GM18511 (cell line): ENCODE results near the gene SMG6.
"Not testable (repeated sequence)": the region's sequence is repeated elsewhere in the genome, so short reads cannot be mapped to it uniquely, and the experiment has no call there.

ENCODE experiments used
- ATAC-seq: cut with Tn5 transposase; IDR thresholded peaks from one replicate; pipeline ENCODE4 v1.9.1; 2021; ENCODE audit warnings: mild to moderate bottlenecking, moderate library complexity; ENCODE audit not compliant: unreplicated experiment

Gene SMG6

GRCh38 chr17:2151358-2152033 lies 152.1 kb downstream of the SMG6 start:
- no peak for ATAC-seq

GRCh38 chr17:2150806-2151205 lies 152.8 kb downstream of the SMG6 start:
- no peak for ATAC-seq

GRCh38 chr17:2149934-2150333 lies 153.7 kb downstream of the SMG6 start:
- ATAC-seq: no peak

GRCh38 chr17:2146132-2146871 lies 157.3 kb downstream of the SMG6 start:
- no peak for ATAC-seq

GRCh38 chr17:2144701-2145100 lies 158.9 kb downstream of the SMG6 start:
- ATAC-seq: no peak

GRCh38 chr17:2143332-2143731 lies 160.3 kb downstream of the SMG6 start:
- ATAC-seq: no peak

GRCh38 chr17:2142682-2143081 lies 160.9 kb downstream of the SMG6 start:
- ATAC-seq: not testable (repeated sequence)

GRCh38 chr17:2140683-2141082 lies 162.9 kb downstream of the SMG6 start:
- ATAC-seq: no peak

- peak; percentile 36 for ATAC-seq
Observed at GRCh38 chr17:2138761-2139160, 164.8 kb downstream of the SMG6 start.

- ATAC-seq: peak; percentile 83
Observed at GRCh38 chr17:2138318-2138717, 165.3 kb downstream of the SMG6 start.

- peak; percentile 52 for ATAC-seq
Observed at GRCh38 chr17:2137342-2138098, 166.1 kb downstream of the SMG6 start.

- ATAC-seq: no peak
Observed at GRCh38 chr17:2136241-2136640, 167.3 kb downstream of the SMG6 start.

GRCh38 chr17:2128011-2128410 lies 175.6 kb downstream of the SMG6 start:
- ATAC-seq: no peak

- ATAC-seq: no peak
Observed at GRCh38 chr17:2125013-2125535, 178.5 kb downstream of the SMG6 start.

- ATAC-seq: no peak
Observed at GRCh38 chr17:2124391-2124790, 179.2 kb downstream of the SMG6 start.

- ATAC-seq: no peak
Observed at GRCh38 chr17:2123375-2124251, 180.0 kb downstream of the SMG6 start.

- no peak for ATAC-seq
Observed at GRCh38 chr17:2122641-2123302, 180.8 kb downstream of the SMG6 start.

GRCh38 chr17:2120586-2121335 lies 182.8 kb downstream of the SMG6 start:
- ATAC-seq: no peak

- no peak for ATAC-seq
Observed at GRCh38 chr17:2113279-2113622, 190.3 kb downstream of the SMG6 start.
